Cardiac fibroblast (primary cell): ENCODE data around the gene CNTNAP5.

Source experiments
- DNase-seq, 2 donors: peaks; one replicate each; pipeline versions ENCODE4 v3.0.0 to v3.0.0-alpha.2; 2010; ENCODE audit warnings: low read depth in 2 of 2
- H3K4me3 ChIP-seq, 2 donors: replicated peaks in 1 of 2; 1 replicate in 1 of 2; 2 replicates in 1 of 2; pipeline ENCODE4 v1.5.1; 2011; ENCODE audit warnings: low read depth in 2 of 2, low read length in 2 of 2, mild to moderate bottlenecking in 2 of 2, moderate library complexity in 1 of 2
- TF ChIP-seq, protein P1 (sequence below): IDR thresholded peaks from one replicate; pipeline ENCODE4 v1.5.1; 2011; ENCODE audit warnings: low read depth, mild to moderate bottlenecking, low read length, inconsistent platforms

CNTNAP5 gene

DNA sequence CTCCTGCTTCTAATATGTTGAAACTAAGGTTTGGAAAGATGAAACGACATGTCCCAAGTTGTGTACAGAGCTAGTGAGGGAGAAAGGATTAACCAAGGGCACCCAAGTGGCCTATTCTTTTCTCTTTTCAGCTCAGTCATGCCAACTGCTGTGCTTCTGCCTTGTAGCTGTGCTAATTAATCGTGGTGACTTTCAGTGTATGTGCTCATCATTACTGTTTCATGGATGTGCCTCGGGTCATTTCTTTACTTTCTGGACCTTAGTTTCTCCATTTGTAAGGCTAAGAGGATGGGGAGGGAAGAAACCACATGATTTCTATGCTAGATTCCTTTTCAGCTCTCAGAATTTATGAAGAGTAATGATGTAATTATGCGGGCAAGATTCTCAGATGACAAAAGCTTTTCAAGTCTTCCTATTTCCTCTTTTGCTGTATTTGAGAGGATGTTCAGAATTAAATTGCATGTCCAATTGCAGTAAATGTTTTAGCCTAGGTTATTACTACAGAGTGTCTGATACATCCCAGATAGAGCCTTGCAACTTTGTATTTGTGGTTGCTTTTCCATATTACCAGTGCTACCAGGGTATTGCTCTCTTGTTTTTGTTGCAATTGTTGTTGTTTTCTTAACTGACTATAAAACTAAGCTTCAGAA is 621.2 kb downstream of the CNTNAP5 start:
- no peak overlapping the region for H3K4me3 ChIP-seq
- DNase-seq, result no peak
- TF ChIP-seq, protein P1, sequence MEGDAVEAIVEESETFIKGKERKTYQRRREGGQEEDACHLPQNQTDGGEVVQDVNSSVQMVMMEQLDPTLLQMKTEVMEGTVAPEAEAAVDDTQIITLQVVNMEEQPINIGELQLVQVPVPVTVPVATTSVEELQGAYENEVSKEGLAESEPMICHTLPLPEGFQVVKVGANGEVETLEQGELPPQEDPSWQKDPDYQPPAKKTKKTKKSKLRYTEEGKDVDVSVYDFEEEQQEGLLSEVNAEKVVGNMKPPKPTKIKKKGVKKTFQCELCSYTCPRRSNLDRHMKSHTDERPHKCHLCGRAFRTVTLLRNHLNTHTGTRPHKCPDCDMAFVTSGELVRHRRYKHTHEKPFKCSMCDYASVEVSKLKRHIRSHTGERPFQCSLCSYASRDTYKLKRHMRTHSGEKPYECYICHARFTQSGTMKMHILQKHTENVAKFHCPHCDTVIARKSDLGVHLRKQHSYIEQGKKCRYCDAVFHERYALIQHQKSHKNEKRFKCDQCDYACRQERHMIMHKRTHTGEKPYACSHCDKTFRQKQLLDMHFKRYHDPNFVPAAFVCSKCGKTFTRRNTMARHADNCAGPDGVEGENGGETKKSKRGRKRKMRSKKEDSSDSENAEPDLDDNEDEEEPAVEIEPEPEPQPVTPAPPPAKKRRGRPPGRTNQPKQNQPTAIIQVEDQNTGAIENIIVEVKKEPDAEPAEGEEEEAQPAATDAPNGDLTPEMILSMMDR, result no peak

- H3K4me3 ChIP-seq, result no peak overlapping the region
- TF ChIP-seq, protein P1, result no peak
- no peak for DNase-seq
Observed at GRCh38 chr2:124647245-124647644, 622.2 kb downstream of the CNTNAP5 start.

DNA sequence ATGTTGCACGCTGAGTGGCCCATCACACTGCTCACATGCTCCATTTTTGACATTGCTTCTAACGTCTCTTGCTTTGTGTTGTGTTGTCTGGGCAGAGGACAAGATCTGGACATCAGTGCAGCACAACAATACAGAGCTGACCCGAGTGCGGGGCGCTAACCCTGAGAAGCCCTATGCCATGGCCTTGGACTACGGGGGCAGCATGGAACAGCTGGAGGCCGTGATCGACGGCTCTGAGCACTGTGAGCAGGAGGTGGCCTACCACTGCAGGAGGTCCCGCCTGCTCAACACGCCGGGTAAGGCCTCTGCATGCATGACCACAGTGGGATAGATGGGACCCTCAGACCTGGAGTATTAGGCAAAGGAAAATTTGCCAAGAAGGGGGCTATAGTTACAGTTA is 622.6 kb downstream of the CNTNAP5 start:
- TF ChIP-seq, protein P1, result no peak
- H3K4me3 ChIP-seq, result no peak overlapping the region
- DNase-seq, result no peak

GRCh38 chr2:124649001-124649400 is 623.9 kb downstream of the CNTNAP5 start:
- DNase-seq, result no peak
- no peak overlapping the region for H3K4me3 ChIP-seq
- TF ChIP-seq, protein P1, result no peak

GRCh38 chr2:124652099-124652498 is 627.0 kb downstream of the CNTNAP5 start:
- DNase-seq, result no peak
- TF ChIP-seq, protein P1, result no peak
- H3K4me3 ChIP-seq, result no peak overlapping the region

DNA sequence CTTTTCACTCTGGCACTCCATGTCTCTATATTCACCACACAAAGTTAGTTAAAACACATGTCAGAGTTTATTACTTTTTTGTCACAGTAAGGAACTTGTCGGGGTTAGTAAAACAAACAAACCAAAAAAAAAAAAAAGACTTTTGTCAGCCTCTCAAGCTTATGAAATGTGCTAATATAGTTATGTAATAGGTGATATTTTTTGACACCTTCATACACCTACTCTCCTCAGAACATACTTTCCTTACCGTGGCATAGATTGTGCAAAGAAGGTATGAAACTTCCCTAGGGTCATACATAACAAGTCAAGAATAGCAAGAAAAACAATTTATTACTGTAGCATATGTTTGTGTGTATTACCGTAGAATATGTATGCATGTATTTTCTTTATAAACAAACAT is 633.3 kb downstream of the CNTNAP5 start:
- TF ChIP-seq, protein P1, result no peak
- no peak for DNase-seq
- no peak overlapping the region for H3K4me3 ChIP-seq

GRCh38 chr2:124661558-124661957 is 636.5 kb downstream of the CNTNAP5 start:
- TF ChIP-seq, protein P1, result no peak
- no peak for DNase-seq
- H3K4me3 ChIP-seq, result no peak overlapping the region
